NCI-H2081 treated with DMSO at 0.1 percent for 48 hours (cell line): ENCODE measurements around the gene FKBP1A.
"Not testable (repeated sequence)": the region's sequence is repeated elsewhere in the genome, so short reads cannot be mapped to it uniquely, and the experiment has no call there.

Experiments
- DNase-seq: peaks from one replicate; lab custom pipeline; 2025; lab: John Stamatoyannopoulos, UW

FKBP1A gene

DNA sequence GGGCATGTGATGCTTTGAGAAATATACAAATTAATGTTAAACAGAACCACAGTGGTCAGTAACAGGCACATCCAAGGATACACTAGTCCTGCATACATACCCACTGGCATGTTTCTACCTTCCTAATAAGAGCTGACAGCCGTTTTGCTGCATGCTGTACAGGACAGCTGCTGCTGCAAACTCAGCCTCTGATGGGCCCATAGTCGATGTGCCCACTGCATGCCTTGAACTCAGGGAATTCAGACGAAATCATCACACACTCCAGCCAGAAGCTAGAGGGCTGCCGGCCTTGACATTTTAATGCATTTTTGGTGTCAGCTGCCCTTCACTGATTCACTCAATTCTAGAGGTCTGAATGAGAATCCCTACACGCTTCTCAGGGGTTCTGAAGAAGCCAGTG is 29.3 kb downstream of the FKBP1A start:
- DNase-seq: no peak

DNA sequence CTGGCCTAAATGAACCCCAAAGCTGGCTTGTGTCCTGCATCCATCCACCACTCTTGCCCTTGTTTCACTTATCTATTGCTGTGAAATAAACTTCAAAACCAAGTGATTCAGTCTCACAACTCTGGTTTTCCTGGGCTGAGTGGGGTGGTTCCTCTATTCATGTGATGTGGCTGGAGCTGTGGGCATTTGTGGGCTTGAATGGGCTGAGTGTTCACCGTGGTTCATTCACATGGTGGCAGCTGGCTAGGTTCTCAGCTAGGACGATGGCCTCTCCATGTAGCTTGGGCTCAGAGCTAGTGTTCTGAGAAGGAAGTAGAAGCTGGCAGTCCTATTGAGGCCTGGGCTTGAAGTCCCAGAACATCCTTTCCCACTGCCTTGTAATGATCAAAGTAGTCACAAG is 30.4 kb downstream of the FKBP1A start:
- DNase-seq: no peak

DNA sequence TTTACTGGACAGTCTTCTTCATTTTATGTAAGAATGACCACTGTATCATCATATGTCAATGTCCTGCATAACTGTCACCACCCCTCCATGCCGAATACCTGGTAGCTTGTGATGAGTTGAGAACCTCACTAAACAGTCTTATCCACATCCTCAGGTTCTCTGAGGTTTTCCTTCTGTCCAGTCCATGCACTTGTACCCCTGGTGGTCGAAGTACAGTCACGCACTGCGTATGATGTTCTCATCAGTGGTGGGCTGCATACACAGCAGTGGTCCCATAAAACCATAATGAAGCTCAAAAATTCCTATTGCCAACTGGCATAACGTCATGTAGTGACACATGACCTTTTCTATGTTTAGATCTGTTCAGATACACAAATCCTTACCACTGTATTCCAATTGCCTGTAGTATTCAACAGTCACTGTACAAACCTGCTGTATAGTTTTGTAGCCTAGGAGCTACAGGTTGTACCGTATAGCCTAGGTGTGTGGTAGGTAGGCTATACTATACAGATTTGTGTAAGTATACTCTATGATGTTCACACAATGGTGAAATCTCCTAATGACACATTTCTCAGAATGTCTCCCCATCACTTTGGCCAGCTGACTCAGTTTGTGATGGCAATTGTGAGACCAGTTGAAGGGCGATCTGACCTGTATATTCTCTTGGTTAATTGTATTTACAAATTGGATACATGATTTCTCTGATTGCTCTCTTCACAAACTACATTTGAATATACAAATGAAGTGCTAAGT is 32.6 kb downstream of the FKBP1A start:
- no peak for DNase-seq

DNA sequence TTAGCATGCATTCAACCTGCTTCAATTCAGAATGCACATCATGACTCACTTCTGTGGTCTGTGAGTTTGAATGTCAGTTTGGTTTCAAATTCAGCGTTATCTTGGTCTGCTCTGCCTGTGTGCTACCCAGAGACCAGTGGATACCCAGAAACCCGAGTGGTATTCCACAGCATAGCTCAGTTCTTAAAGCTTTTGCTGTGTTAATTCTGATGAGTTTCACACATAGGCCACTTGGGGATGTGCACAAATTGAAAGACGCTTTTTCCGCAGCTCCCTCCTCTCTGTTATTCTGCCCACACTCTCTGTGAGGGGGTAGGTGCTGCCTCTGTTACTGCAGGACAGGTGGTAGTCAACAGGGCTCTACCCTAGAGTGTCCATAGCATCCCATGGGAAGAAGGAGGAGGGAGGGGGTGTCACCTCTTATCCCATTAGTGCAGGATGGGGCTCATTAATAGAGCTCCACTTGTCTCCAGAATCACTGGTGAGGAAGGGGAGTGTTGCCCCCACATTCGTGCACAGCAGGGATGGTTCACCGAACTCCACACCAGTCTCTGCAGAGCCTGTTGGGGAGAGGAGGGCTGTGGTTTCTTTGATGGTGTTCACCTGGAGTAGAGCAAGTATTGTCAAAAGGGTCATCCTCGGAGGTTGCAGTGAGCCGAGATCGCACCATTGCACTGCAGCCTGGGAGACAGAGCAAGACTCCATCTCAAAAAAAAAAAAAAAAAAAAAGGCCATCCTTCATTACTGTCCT is 34.8 kb downstream of the FKBP1A start:
- no peak for DNase-seq

DNA sequence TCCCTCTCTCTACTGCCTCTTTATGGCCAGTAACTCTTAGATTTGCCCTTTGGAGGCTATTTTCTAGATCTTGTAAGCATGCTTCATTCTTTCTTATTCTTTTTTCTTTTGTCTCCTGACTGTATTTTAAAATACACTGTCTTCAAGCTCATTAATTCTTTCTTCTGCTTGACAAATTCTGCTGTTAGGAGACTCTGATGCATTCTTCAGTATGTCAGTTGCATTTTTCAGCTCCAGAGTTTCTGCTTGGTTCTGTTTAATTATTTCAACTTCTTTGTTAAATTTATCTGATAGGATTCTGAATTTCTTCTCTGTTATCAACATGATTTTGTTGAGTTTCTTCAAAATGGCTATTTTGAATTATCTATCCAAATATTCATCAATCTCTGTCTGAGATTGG is 38.9 kb downstream of the FKBP1A start:
- no peak for DNase-seq

DNA sequence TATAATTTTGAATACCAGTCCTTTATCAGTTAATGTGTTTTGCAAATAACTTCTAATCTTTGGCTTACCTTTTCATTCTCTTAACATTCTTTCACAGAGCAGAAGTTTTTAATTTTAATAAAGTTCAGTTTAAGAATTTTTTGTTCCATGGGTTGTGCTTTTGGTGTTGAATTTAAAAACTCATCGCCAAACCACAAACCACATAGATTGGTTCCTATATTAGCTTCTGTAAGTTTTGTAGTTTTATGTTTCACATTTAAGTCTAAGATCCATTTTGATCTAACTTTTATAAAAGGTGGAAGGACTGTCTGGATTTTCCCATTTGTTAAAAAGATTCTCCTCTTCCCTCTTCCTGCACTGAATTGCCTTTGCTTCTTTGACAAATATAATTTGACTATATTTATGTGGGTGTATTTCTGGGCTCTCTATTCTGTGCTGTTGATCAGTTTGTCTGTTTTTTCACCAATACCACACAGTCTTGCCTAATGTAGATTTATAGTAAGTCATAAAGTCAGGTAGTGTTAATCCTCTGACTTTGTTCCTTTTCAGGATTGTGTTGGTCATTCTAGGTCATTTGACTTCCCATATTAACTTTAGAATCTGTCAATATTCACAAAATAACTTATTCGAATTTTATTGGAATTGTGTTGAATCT is 46.4 kb downstream of the FKBP1A start:
- no peak for DNase-seq

DNA sequence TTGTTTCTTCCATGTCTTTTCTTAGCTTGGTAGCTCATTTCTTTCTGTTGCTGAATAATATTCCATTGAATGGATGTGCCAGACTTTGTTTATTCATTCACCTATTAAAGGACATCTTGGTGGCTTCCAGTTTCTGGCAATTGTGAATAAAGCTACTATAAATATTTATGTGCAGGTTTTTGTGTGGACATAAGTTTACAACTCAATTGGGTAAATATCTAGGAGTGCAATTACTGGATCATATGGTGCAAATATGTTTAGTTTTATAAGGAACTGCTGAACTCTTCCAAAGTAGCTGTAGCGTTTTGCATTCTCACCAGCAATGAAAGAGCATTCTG is 47.1 kb downstream of the FKBP1A start:
- no peak for DNase-seq

DNA sequence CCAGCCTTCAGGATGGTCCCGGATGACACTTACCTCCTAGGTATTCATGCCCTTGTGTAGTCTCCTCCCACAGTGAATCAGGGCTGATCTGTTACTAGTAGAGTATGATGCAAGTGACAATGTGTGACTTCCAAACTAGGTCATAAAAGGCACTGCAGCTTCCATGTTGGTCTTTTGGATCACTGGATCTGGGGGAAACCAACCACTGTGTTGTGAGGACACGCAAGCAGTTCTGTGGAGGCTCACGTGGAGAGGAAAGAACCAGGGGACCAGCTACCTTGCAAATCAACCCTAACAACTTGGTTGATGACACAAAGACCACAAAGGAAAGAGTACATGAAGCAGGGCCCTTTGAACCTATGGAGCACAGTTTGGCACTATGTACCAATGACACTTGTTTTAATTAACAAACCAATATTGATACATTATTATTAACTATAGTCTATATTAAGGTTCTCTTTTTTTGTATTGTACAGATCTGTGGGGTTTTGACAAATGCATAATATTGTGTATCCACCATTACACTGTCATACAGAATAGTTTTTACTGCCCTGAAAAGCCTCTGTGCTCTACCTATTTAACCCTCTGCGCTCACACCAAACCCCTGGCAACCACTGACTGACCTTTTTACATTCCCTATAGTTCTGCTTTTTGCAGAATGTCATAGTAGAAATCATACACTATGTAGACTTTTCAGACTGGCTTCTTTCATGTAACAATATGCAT is 47.7 kb downstream of the FKBP1A start:
- DNase-seq: no peak

DNA sequence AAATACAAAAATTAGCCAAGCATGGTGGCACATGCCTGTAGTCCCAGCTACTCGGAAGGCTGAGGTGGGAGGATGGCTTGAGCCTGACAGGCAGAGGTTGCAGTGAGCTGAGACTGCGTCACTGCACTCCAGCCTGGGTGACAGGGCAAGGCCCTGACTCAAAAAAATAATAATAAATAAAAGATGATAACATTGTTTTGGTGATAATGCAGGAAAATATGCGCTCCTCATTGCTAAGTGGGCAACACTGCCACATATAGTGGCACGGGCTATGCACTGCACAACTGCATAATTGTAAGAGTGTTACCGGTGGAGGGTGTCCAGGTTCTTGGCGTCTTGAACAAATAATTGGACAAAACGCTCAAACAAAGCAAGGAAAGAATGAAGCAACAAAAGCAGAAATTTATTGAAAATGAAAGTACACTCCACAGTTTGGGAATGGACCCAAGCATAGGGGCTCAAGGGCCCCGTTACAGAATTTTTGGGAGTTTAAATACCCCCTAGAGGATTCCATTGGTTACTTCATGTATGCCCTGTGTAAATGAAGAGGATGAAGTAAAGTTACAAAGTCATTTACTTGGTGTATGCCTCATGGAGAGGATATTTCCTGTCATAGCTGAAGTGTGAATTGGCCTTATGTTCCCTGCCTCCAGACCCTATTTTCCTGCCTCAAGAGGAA is 49.3 kb downstream of the FKBP1A start:
- not testable (repeated sequence) for DNase-seq

DNA sequence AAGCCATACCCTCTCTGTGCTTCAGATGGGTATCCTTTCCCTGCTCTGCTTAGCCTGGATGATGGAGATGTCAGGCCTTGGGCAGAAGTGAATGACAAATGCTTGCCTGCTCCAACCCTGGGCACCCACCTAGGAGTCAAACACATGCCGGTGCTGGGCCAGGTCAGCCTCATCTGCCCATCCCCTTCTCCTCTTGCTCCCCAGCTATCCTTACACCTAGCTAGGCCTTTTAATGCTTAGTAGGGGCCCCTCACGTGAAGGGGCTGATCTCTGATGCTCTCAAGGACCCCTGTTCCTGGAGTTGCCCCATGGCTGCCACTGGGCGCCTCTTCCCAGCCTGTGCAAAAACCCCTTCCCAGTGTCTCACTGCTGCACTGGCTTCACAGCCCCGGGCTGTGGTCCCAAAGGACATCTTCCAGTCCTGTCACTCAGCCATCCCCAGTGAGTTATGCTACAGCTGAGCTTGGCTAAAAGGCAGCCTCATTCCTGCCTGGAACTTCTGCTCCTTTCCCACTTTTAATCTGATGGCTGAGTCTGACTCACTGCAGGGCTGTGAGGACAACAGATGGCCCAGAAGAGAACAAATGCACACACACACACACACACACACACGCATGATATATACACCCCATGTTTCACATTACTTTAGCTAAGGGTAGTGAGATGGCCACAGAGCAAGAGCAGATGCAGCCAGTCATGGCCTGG is 51.1 kb downstream of the FKBP1A start:
- DNase-seq: no peak

DNA sequence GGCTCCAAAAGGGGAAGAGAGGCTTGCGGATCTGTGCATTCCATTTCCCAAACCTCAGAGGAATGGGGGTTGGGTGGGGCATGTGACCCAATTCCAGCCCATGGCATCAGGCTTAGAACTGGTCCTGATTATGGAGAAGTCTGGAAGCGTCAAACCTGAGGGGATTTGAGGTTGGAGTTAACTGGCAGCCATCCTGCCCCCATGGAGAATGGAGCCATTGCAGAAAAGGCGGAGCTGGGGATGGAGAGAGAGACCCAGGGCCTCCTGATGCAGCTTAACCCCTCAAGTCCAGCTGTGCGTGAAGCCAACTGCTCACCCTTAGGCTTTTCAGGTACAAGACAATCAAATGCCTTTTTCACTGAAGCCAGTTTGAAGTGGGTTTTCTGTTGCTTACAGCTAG is 54.1 kb downstream of the FKBP1A start:
- no peak for DNase-seq

DNA sequence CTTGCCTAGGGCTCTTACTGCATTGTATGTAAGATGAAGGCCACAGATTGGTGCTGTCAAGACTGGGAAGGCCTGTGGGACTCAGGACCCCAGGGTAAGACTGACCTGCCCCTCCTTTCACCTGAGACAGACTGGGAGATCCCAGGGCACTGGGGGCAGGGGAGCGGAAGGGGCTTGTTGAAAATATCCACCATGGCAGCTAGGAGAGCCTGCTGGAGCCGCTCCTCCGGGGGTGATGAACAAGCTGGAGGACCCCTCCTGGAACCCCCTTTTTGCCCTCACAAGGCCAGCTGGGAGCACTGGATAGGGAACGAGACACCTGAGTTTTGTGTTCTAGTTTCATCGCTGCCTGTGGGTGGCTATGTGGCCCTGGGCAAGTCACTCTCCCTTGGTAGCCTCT is 54.8 kb downstream of the FKBP1A start:
- no peak for DNase-seq

DNA sequence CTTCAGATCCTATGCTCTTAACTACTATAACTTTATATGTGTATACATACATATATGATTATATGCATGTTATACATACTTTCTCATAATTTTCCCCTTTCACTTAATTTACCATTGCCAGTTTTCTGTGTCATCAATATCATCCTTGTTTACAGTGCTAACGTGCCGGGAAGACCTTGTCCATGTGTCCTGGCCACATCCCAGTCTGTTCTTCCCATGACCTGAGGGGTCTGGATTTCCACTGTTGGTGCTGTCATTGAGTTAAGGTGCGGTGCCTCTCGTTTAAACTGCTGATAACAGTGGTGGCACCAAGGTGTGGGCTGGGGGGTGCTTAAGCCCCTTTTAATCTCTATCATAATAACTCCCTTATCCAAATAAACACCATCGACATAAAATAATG is 55.4 kb downstream of the FKBP1A start:
- DNase-seq: no peak

DNA sequence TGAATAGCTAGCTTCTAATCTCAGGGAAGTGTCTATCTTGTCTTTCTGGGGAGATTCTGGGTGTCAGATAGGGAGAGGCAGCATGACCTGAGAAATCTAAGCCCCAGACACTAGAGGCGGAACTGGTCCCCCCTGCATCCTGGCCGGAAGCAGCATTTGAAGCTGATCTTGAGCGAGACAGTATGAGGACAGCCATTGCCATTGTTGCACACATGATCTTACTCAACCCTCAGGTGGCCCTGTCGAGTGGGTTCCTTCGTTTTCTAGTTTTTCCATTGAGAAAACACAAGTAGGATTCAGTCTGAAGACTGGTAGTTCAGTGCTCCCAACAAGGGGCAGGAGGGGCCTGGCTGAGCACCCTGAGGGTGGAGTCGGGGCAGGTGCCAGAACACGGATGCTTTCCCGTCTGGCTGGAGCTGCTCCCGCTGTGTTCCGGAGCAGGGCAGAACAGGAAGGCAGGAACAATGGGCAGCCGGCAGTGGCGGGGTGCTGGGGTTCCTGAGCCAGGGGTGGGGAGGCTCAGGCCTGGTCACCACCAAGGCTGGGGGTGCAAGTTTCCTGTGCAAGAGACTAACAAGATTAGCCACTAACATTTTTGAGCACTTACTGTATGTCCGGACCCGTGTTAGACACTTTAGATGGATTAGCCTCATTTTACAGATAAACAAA is 56.0 kb downstream of the FKBP1A start:
- no peak for DNase-seq

DNA sequence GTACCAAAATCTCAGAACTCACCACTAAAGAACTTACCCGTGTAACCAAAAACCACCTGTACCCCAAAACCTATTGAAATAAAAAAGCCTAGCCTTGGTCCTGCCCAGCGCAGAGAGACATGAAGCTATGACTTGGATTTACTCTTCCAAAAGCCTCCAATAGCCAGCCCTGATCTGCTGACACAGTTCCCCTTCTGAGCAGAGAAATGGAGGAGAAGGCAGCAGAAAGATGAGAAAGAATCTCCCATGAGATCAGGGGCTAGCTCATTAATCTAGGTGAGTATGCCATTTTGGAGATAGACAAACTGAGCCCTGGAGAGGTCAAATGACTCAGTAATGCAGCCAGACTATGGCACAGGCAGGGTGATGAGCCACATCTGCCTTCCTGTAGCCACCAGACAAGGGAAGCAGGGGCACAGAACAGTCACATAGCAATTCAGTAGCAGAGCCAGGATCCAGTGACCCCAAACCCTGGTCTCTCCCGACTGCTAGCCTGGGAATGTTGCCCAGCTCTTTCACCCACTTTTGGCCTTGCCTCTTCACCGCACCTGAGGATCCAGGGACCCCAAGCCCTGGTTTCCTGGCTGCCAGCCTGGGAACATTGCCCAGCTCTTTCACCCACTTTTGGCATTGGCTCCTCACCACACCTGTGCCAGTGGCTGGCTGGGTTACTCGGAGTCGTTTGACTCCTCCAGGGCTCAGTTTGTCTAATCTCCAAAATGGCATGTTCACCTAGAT is 56.7 kb downstream of the FKBP1A start:
- DNase-seq: no peak

DNA sequence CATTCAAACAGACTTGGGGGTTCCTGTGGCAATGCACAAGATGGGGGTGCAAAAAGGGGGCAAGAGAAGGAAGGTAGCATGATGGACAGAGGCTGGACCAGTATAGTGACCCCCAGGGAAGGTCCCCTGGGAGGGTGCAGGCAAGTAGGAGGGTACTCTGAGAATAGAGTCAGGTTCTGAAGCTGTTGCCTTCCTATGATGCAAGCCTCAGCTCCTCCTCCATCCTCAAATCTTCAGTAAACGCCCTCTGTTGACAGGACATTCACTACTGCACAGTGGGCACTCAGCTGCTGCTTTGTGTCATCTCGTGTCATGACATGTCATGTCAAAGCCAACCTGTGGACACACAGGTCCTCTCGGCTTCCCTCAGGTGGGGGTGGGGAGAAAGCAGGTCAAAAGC is 58.1 kb downstream of the FKBP1A start:
- no peak for DNase-seq

DNA sequence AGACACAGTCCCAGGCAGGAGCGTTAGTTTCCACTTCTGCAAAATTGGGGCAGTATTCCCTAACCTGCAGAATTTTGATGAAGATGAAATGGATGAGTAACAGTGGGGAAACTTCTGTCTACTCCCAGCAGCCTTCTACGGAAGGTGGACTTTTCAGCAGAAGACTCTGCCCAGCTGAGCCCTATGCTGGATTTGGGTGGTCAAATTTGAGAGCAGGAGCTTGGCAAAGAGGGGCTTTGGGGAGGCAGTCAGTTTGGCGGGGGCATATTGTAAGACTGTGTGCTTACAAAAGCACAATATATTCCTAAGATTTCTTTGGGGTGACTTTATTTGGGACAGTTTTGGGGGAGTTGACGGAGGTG is 58.5 kb downstream of the FKBP1A start:
- DNase-seq: no peak

DNA sequence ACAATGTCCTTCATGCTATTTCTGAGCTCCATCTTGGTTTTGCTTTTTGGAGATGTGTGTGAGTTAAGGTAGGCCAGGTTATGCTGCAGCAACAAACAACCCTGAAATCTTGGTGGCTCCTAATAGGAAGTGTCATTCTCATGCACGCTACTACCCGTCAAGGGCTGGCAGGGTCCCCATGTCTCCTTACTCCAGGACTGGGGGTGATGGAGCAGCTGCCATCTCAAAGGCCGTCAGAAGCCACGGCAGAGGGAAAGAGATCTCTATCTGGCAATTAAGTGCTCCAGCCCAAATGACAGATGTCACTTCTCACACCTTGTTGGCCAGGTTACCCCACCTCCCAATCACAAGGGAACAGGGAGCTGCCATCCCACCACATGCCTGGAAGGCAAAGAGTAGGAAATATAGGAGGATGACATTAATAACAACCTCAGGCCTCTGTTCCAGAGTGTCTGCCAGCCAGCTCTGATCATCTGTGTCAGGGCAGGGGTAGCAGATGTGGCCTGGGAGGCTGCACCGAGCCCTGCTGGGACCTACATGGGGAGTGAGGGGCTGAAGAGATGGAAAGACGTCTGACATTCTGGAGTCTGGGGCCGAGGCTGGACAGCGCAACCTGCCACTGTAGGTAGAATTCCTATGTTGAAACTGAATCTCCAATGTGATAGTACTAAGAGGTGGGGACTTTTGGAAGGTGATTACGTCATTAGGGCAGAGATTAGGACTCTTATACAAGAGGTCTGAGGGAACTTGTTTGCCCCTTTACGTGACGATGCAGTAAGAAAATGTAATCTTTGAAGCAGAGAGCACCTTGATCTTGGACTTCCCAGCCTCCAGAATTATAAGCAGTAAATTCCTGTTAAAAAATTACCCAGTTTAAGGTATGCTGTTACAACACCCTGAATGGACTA is 59.1 kb downstream of the FKBP1A start:
- no peak for DNase-seq

DNA sequence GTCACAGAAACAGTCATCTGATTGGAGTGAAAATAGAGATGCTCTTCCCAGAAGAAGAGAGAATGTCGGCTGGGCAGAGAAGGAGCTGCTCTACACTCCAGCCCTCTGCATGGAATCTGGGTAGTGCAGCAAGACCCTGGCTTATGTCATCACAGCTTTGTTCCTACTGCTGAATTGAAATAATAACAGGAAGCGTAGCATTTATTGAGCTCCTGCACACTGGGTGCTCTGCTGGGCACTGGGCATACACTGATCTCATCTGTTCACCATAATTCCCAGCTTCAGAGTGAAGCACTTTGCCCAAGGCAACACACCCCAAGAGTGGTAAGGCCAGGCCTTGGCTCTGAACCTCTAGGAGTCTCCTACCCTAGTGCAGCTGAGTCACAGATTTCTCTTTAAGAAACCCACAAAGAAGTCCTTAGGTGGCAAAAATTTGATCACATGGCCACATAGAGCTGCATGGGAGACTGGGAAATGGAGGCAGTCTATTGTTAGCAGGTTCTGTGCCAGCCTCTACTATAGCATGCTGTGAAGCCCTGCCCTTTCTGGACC is 60.0 kb downstream of the FKBP1A start:
- no peak for DNase-seq
